NCI-H187 (cell line): Measurements from ENCODE around the gene KCP.
A peak's percentile ranks its signal among the peaks of the same experiment; 100 is the strongest.

Experiments
- DNase-seq, 2 experiments: peaks; one replicate each; lab custom pipeline; 2025; lab: John Stamatoyannopoulos, UW

Gene KCP

GRCh38 chr7:128887169-128888038 lies 23.1 kb downstream of the KCP start:
- no peak for DNase-seq

- no peak for DNase-seq
Measured at GRCh38 chr7:128886391-128887168, 23.9 kb downstream of the KCP start.

- DNase-seq = no peak
Measured at GRCh38 chr7:128885370-128886187, 24.9 kb downstream of the KCP start.

GRCh38 chr7:128884561-128885369 lies 25.7 kb downstream of the KCP start:
- no peak for DNase-seq

GRCh38 chr7:128883622-128884448 lies 26.7 kb downstream of the KCP start:
- peak; percentile 39 to 46 for DNase-seq

GRCh38 chr7:128882134-128882533 lies 28.4 kb downstream of the KCP start:
- DNase-seq = no peak

- DNase-seq = no peak
Measured at GRCh38 chr7:128881458-128882125, 28.9 kb downstream of the KCP start.

GRCh38 chr7:128880791-128881457 lies 29.6 kb downstream of the KCP start:
- no peak for DNase-seq

- DNase-seq = peak; percentile 36 to 66
Measured at GRCh38 chr7:128879939-128880746, 30.4 kb downstream of the KCP start.

GRCh38 chr7:128879461-128879938 lies 31.0 kb downstream of the KCP start:
- no peak for DNase-seq

- DNase-seq = no peak
Measured at GRCh38 chr7:128878226-128879105, 32.0 kb downstream of the KCP start.

- DNase-seq = no peak
Measured at GRCh38 chr7:128877756-128878120, 32.8 kb downstream of the KCP start.

- DNase-seq = no peak
Measured at GRCh38 chr7:128876978-128877755, 33.3 kb downstream of the KCP start.

GRCh38 chr7:128876586-128876977 lies 33.9 kb downstream of the KCP start:
- DNase-seq = no peak

- DNase-seq = no peak
Measured at GRCh38 chr7:128876127-128876526, 34.4 kb downstream of the KCP start.

- no peak for DNase-seq
Measured at GRCh38 chr7:128875523-128875948, 35.0 kb downstream of the KCP start.
